H9 (cell line): ENCODE measurements around the gene NEK11. TPM values are rescaled to one million over a fixed set of nuclear protein-coding genes. Genes with fewer than 3 reads are reported as not detected.

Experiments used
- DNase-seq: peaks from one replicate; pipeline ENCODE4 v3.0.0-alpha.2; 2017
- H2AFZ ChIP-seq: one replicate; pipeline ENCODE4 v1.6.1; 2013; ENCODE audit warnings: mild to moderate bottlenecking, low read length, control low read depth, moderate library complexity
- H2AK5ac ChIP-seq: 2 replicates; pipeline ENCODE4 v1.6.1; 2013; ENCODE audit warnings: low read length, control low read depth, mixed read lengths; ENCODE audit not compliant: insufficient read length
- H2BK120ac ChIP-seq: one replicate; pipeline ENCODE4 v1.6.1; 2013; ENCODE audit warnings: low read depth, mild to moderate bottlenecking, low read length, control low read depth, inconsistent platforms; ENCODE audit not compliant: poor library complexity, severe bottlenecking
- H2BK12ac ChIP-seq: 2 replicates; pipeline ENCODE4 v1.6.1; 2013; ENCODE audit warnings: low read length, control low read depth, mixed read lengths, low read depth; ENCODE audit not compliant: insufficient read length
- H2BK15ac ChIP-seq: 2 replicates; pipeline ENCODE4 v1.6.1; 2013; ENCODE audit warnings: low read depth, low read length, control low read depth
- H2BK20ac ChIP-seq: one replicate; pipeline ENCODE4 v1.6.1; 2013; ENCODE audit warnings: low read depth, mild to moderate bottlenecking, low read length, control low read depth, inconsistent platforms; ENCODE audit not compliant: poor library complexity, severe bottlenecking
- H2BK5ac ChIP-seq: 2 replicates; pipeline ENCODE4 v1.6.1; 2013; ENCODE audit warnings: low read length, control low read depth, mixed read lengths; ENCODE audit not compliant: insufficient read length
- H3K14ac ChIP-seq: 2 replicates; pipeline ENCODE4 v1.6.1; 2013; ENCODE audit warnings: low read length, control low read depth; ENCODE audit not compliant: insufficient read depth
- H3K18ac ChIP-seq: 2 replicates; pipeline ENCODE4 v1.6.1; 2013; ENCODE audit warnings: low read depth, mild to moderate bottlenecking, mixed read lengths, low read length, control low read depth; ENCODE audit not compliant: insufficient read length
- H3K23ac ChIP-seq: 2 replicates; pipeline ENCODE4 v1.6.1; 2013; ENCODE audit warnings: low read length, control low read depth, mixed read lengths, low read depth; ENCODE audit not compliant: insufficient read length
- H3K23me2 ChIP-seq: 2 replicates; pipeline ENCODE4 v1.6.1; 2013; ENCODE audit warnings: low read depth, mild to moderate bottlenecking, mixed read lengths, low read length, control low read depth; ENCODE audit not compliant: insufficient read length, poor library complexity, severe bottlenecking
- H3K27ac ChIP-seq: 2 replicates; pipeline ENCODE4 v1.5.1; 2013; ENCODE audit warnings: low read length, control low read depth, mixed read lengths, low read depth; ENCODE audit not compliant: insufficient read length
- H3K27me3 ChIP-seq: 2 replicates; pipeline ENCODE4 v1.6.1; 2013; ENCODE audit warnings: low read length, control low read depth, inconsistent platforms; ENCODE audit not compliant: insufficient read depth
- H3K4ac ChIP-seq: 2 replicates; pipeline ENCODE4 v1.6.1; 2013; ENCODE audit warnings: low read depth, mild to moderate bottlenecking, control low read depth, inconsistent platforms, low read length, moderate library complexity
- H3K4me1 ChIP-seq: 2 replicates; pipeline ENCODE4 v1.6.1; 2013; ENCODE audit warnings: low read length, control low read depth, inconsistent platforms; ENCODE audit not compliant: insufficient read depth
- H3K4me2 ChIP-seq: 2 replicates; pipeline ENCODE4 v1.6.1; 2013; ENCODE audit warnings: low read length, control low read depth, mixed read lengths; ENCODE audit not compliant: insufficient read length, insufficient read depth
- H3K56ac ChIP-seq: 2 replicates; pipeline ENCODE4 v1.6.1; 2013; ENCODE audit warnings: low read depth, mild to moderate bottlenecking, mixed read lengths, low read length, control low read depth; ENCODE audit not compliant: insufficient read length
- H3K79me1 ChIP-seq: 2 replicates; pipeline ENCODE4 v1.6.1; 2013; ENCODE audit warnings: low read depth, mild to moderate bottlenecking, moderate library complexity, low read length, control low read depth, inconsistent platforms; ENCODE audit not compliant: insufficient read depth, poor library complexity, severe bottlenecking
- H3K79me2 ChIP-seq: 2 replicates; pipeline ENCODE4 v1.6.1; 2013; ENCODE audit warnings: low read length, control low read depth, inconsistent platforms; ENCODE audit not compliant: insufficient read depth
- H3K9ac ChIP-seq: 2 replicates; pipeline ENCODE4 v1.6.1; 2013; ENCODE audit warnings: low read length, control low read depth, mixed read lengths; ENCODE audit not compliant: insufficient read length; ENCODE audit errors: extremely low read depth
- H3K9me3 ChIP-seq: one replicate; pipeline ENCODE4 v1.6.1; 2013; ENCODE audit warnings: low read depth, low read length, inconsistent platforms; ENCODE audit not compliant: control insufficient read depth
- H3T11ph ChIP-seq: one replicate; pipeline ENCODE4 v1.6.1; 2013; ENCODE audit warnings: mild to moderate bottlenecking, low read length, control low read depth, inconsistent platforms
- H4K20me1 ChIP-seq: one replicate; pipeline ENCODE4 v1.6.1; 2013; ENCODE audit not compliant: control insufficient read depth, insufficient read length, insufficient read depth
- H4K5ac ChIP-seq: 2 replicates; pipeline ENCODE4 v1.6.1; 2013; ENCODE audit warnings: low read depth, mild to moderate bottlenecking, mixed read lengths, low read length, control low read depth; ENCODE audit not compliant: insufficient read length
- H4K8ac ChIP-seq: replicated peaks from 2 replicates; pipeline ENCODE4 v1.6.1; 2013; ENCODE audit warnings: low read length, control low read depth, mixed read lengths, low read depth; ENCODE audit not compliant: insufficient read length
- H4K91ac ChIP-seq: 2 replicates; pipeline ENCODE4 v1.6.1; 2013; ENCODE audit warnings: low read depth, mild to moderate bottlenecking, moderate library complexity, mixed read lengths, low read length, control low read depth; ENCODE audit not compliant: insufficient read length
- H3K27ac Mint-ChIP-seq, 3 experiments: 2 replicates in 2 of 3; 3 replicates in 1 of 3; pipeline ENCODE4 v1.8.0; 2020 to 2021; ENCODE audit warnings: mixed read lengths in 3 of 3, mild to moderate bottlenecking in 1 of 3, moderate library complexity in 1 of 3
- H3K27me3 Mint-ChIP-seq: 2 replicates; pipeline ENCODE4 v1.8.0; 2021; ENCODE audit warnings: low read depth, mild to moderate bottlenecking, moderate library complexity, mixed read lengths
- H3K36me3 Mint-ChIP-seq, 3 experiments: 2 replicates in 2 of 3; 3 replicates in 1 of 3; pipeline ENCODE4 v1.8.0; 2020 to 2021; ENCODE audit warnings: low read depth in 3 of 3, mixed read lengths in 3 of 3; ENCODE audit not compliant: insufficient read depth in 1 of 3
- H3K4me1 Mint-ChIP-seq, 2 experiments: 2 replicates each; pipeline ENCODE4 v1.8.0; 2020; ENCODE audit warnings: mixed read lengths in 2 of 2
- H3K4me3 Mint-ChIP-seq, 2 experiments: 2 replicates in 1 of 2; 3 replicates in 1 of 2; pipeline ENCODE4 v1.8.0; 2020 to 2021; ENCODE audit warnings: mild to moderate bottlenecking in 2 of 2, mixed read lengths in 2 of 2, moderate library complexity in 1 of 2
- H3K9me3 Mint-ChIP-seq, 2 experiments: 2 replicates in 1 of 2; 3 replicates in 1 of 2; pipeline ENCODE4 v1.8.0; 2020; ENCODE audit warnings: mild to moderate bottlenecking in 2 of 2, mixed read lengths in 2 of 2, moderate library complexity in 1 of 2
- CTCF ChIP-seq: fragments of 200-600 bp; sonication (generic); conservative IDR thresholded peaks from 3 replicates; pipeline ENCODE4 v1.8.0; 2021; ENCODE audit warnings: antibody characterized with exemption, mild to moderate bottlenecking
- WGBS: extraction: QIAGEN DNeasy Blood & Tissue Kit; methylation state at CpG from one replicate; pipeline ENCODE4 v1.1.7; 2013; ENCODE audit warnings: missing lambda C conversion rate, low lambda C conversion rate, mixed read lengths; ENCODE audit not compliant: insufficient read length; ENCODE audit errors: extremely low coverage; 5-methylcytosine and 5-hydroxymethylcytosine counted together
- total RNA-seq: library from RNA; stranded (reverse); gene quantifications from 2 replicates; pipeline ENCODE4 v1.2.1, GENCODE V29; 2021

Gene NEK11
- total RNA-seq, 1 experiment from 2014 or later, result 2.5 TPM

GRCh38 chr3:131284302-131284701, 257.6 kb downstream of the NEK11 start:
- Mint-ChIP-seq H3K4me3 (no peak overlapping the region), H3K27me3 (no peaks in the 10 kb centered on the region; the same call in 1 of the 2 replicates), H3K36me3 (no peaks in the 10 kb centered on the region), H3K27ac (no peak overlapping the region), H3K9me3 (no peaks in the 10 kb centered on the region), H3K4me1 (peaks cover 13% of the 10 kb centered on the region in 2 experiments)
- Histone ChIP-seq H2BK15ac (no peak overlapping the region), H3K79me2 (no peaks in the 10 kb centered on the region), H3K56ac (no peak overlapping the region), H4K91ac (no peak overlapping the region), H3K27ac (no peak overlapping the region), H2AFZ (no peak overlapping the region), H3K9ac (no peak overlapping the region), H3T11ph (no peak overlapping the region), H3K14ac (no peak overlapping the region), H3K4ac (no peak overlapping the region), H3K4me1 (no peaks in the 10 kb centered on the region), H3K9me3 (no peaks in the 10 kb centered on the region), H4K8ac (no peak overlapping the region), H3K18ac (no peak overlapping the region), H2BK12ac (no peak overlapping the region), H4K20me1 (no peaks in the 10 kb centered on the region), H3K23ac (no peak overlapping the region), H2BK5ac (no peak overlapping the region), H4K5ac (no peak overlapping the region), H3K79me1 (no peaks in the 10 kb centered on the region), H2BK20ac (no peak overlapping the region), H3K27me3 (no peaks in the 10 kb centered on the region), H3K4me2 (no peak overlapping the region), H2BK120ac (no peak overlapping the region), H2AK5ac (no peak overlapping the region), H3K23me2 (no peaks in the 10 kb centered on the region)
- no CpG with 5 or more reads among the region's 1 CpG for WGBS
- no peak for TF ChIP-seq CTCF
- no peak for DNase-seq
